NCI-H460 (cell line): ENCODE results near the gene DLK2. TPM values are rescaled to one million over a fixed set of nuclear protein-coding genes. Genes with fewer than 3 reads are reported as not detected.
"Not testable (repeated sequence)": the region's sequence is repeated elsewhere in the genome, so short reads cannot be mapped to it uniquely, and the experiment has no call there.

Source experiments
- DNase-seq: peaks from one replicate; pipeline ENCODE4 v3.0.0-alpha.2; 2016; ENCODE audit warnings: low read depth; ENCODE audit errors: extremely low read depth
- total RNA-seq: library from RNA; depleted of rRNA; stranded (reverse); fragments of >200 nt; shearing (Covaris generic); gene quantifications from 2 replicates; pipeline ENCODE4 v1.2.3, GENCODE V29; 2014

The DLK2 gene
- total RNA-seq, 1 experiment from 2014 or later = not detected

GRCh38 chr6:43432009-43432945 lies 23.1 kb downstream of the DLK2 start:
- no peak for DNase-seq

- DNase-seq = no peak
Measured at GRCh38 chr6:43428874-43429273, 26.5 kb downstream of the DLK2 start.

- no peak for DNase-seq
Measured at GRCh38 chr6:43428112-43428570, 27.2 kb downstream of the DLK2 start.

GRCh38 chr6:43427406-43428111 lies 27.8 kb downstream of the DLK2 start, which contains the start of gene ABCC10:
ABCC10 (plus strand) TSS chr6:43427541; CDS start chr6:43427979, 438 bp downstream.
- DNase-seq = peak; percentile 88

GRCh38 chr6:43426928-43427405 lies 28.4 kb downstream of the DLK2 start:
- no peak for DNase-seq

- DNase-seq = not testable (repeated sequence)
Measured at GRCh38 chr6:43425083-43425482, 30.3 kb downstream of the DLK2 start.

- no peak for DNase-seq
Measured at GRCh38 chr6:43421831-43422230, 33.5 kb downstream of the DLK2 start.

GRCh38 chr6:43420012-43420709 lies 35.2 kb downstream of the DLK2 start:
- no peak for DNase-seq

- DNase-seq = no peak
Measured at GRCh38 chr6:43416935-43417334, 38.4 kb downstream of the DLK2 start.

- DNase-seq = not testable (repeated sequence)
Measured at GRCh38 chr6:43415275-43415674, 40.1 kb downstream of the DLK2 start.

- no peak for DNase-seq
Measured at GRCh38 chr6:43413002-43413401, 42.3 kb downstream of the DLK2 start.

- DNase-seq = no peak
Measured at GRCh38 chr6:43412541-43412940, 42.8 kb downstream of the DLK2 start.

- not testable (repeated sequence) for DNase-seq
Measured at GRCh38 chr6:43410776-43411175, 44.6 kb downstream of the DLK2 start.

GRCh38 chr6:43408259-43408658 lies 47.1 kb downstream of the DLK2 start:
- DNase-seq = no peak

GRCh38 chr6:43407296-43407695 lies 48.1 kb downstream of the DLK2 start:
- DNase-seq = no peak

- no peak for DNase-seq
Measured at GRCh38 chr6:43405354-43405753, 50.0 kb downstream of the DLK2 start.

GRCh38 chr6:43402820-43403219 lies 52.5 kb downstream of the DLK2 start:
- DNase-seq = no peak

GRCh38 chr6:43401730-43402129 lies 53.6 kb downstream of the DLK2 start:
- no peak for DNase-seq
